HEK293 (cell line): ENCODE results near the gene IFT122.
A peak's percentile ranks its signal among the peaks of the same experiment; 100 is the strongest.
"Not testable (repeated sequence)": the region's sequence is repeated elsewhere in the genome, so short reads cannot be mapped to it uniquely, and the experiment has no call there.

Experiments used
- CTCF ChIA-PET: fragments of 350-600 bp; formaldehyde crosslinking; extraction: SDS; loops from one replicate; lab custom pipeline; 2021; ENCODE audit warnings: antibody characterized with exemption; lab: Yijun Ruan, JAX
- POLR2A ChIA-PET: fragments of 300-600 bp; formaldehyde crosslinking; extraction: SDS; loops from one replicate; lab custom pipeline; 2020; ENCODE audit warnings: antibody characterized with exemption, inconsistent platforms; lab: Yijun Ruan, JAX
- H3K27ac ChIP-seq: fragments of 200-500 bp; sonication (Bioruptor generic); 2 replicates; pipeline ENCODE4 v1.5.1; 2014; ENCODE audit warnings: low read depth, low read length, control low read depth, inconsistent platforms; ENCODE audit errors: extremely low read depth
- H3K36me3 ChIP-seq, 2 experiments: fragments of 200-500 bp in 1 of 2; sonication (Bioruptor generic) in 1 of 2; 1 replicate in 1 of 2; 2 replicates in 1 of 2; pipeline ENCODE4 v1.5.1; 2014 to 2017; ENCODE audit warnings: inconsistent platforms in 2 of 2, low read length in 2 of 2; ENCODE audit not compliant: control insufficient read depth in 2 of 2, insufficient read depth in 1 of 2
- H3K4me1 ChIP-seq: fragments of 200-500 bp; sonication (Bioruptor generic); 2 replicates; pipeline ENCODE4 v1.5.1; 2014; ENCODE audit warnings: mild to moderate bottlenecking, low read length, inconsistent platforms; ENCODE audit not compliant: control insufficient read depth, insufficient read depth
- H3K4me3 ChIP-seq: 2 replicates; pipeline ENCODE4 v1.5.1; 2011; ENCODE audit warnings: low read depth, mild to moderate bottlenecking, control low read depth, low read length, moderate library complexity
- H3K9me3 ChIP-seq: fragments of 200-500 bp; sonication (Bioruptor generic); 2 replicates; pipeline ENCODE4 v1.5.1; 2014; ENCODE audit warnings: low read depth, low read length, inconsistent platforms; ENCODE audit not compliant: control insufficient read depth, insufficient read depth
- PATZ1 ChIP-seq: fragments of 450-650 bp; formaldehyde crosslinking; IDR thresholded peaks from 2 replicates; pipeline ENCODE4 v1.5.1; 2016; ENCODE audit warnings: missing biosample characterization, missing genetic modification characterization
- PRDM4 ChIP-seq: fragments of 450-650 bp; formaldehyde crosslinking; IDR thresholded peaks from 2 replicates; pipeline ENCODE4 v1.5.1; 2017; ENCODE audit warnings: missing biosample characterization, missing genetic modification characterization
- REST ChIP-seq: fragments of 450-650 bp; formaldehyde crosslinking; IDR thresholded peaks from 2 replicates; pipeline ENCODE4 v1.5.1; 2016; ENCODE audit warnings: missing biosample characterization, missing genetic modification characterization
- SCRT2 ChIP-seq: fragments of 450-650 bp; formaldehyde crosslinking; IDR thresholded peaks from 2 replicates; pipeline ENCODE4 v1.5.1; 2016; ENCODE audit warnings: missing biosample characterization, missing genetic modification characterization
- SP3 ChIP-seq: fragments of 450-650 bp; formaldehyde crosslinking; IDR thresholded peaks from 2 replicates; pipeline ENCODE4 v1.5.1; 2016; ENCODE audit warnings: missing biosample characterization, missing genetic modification characterization
- ZNF174 ChIP-seq: fragments of 450-650 bp; formaldehyde crosslinking; IDR thresholded peaks from 2 replicates; pipeline ENCODE4 v1.5.0; 2017; ENCODE audit warnings: missing biosample characterization, mild to moderate bottlenecking, missing genetic modification characterization
- ZNF324 ChIP-seq: fragments of 450-650 bp; formaldehyde crosslinking; IDR thresholded peaks from 2 replicates; pipeline ENCODE4 v1.5.1; 2016; ENCODE audit warnings: missing biosample characterization, missing genetic modification characterization
- ZNF777 ChIP-seq: fragments of 450-650 bp; formaldehyde crosslinking; IDR thresholded peaks from 2 replicates; pipeline ENCODE4 v1.5.1; 2017; ENCODE audit warnings: missing biosample characterization, missing genetic modification characterization, borderline replicate concordance
- ZNF843 ChIP-seq: fragments of 450-650 bp; formaldehyde crosslinking; IDR thresholded peaks from 2 replicates; pipeline ENCODE4 v1.5.1; 2016; ENCODE audit warnings: missing biosample characterization, missing genetic modification characterization
- TF ChIP-seq, protein P1 (sequence below): fragments of 450-650 bp; formaldehyde crosslinking; IDR thresholded peaks from 2 replicates; pipeline ENCODE4 v1.5.1; 2016; ENCODE audit warnings: missing biosample characterization, missing genetic modification characterization
- TF ChIP-seq, protein P2 (sequence below): fragments of 450-650 bp; formaldehyde crosslinking; IDR thresholded peaks from 2 replicates; pipeline ENCODE4 v1.5.1; 2017; ENCODE audit warnings: missing biosample characterization, mild to moderate bottlenecking, missing genetic modification characterization, moderate library complexity

The IFT122 gene

GRCh38 chr3:129393271-129393670 lies 46.8 kb upstream of the IFT122 start:
- TF ChIP-seq SP3 (tag by site-specific recombination) (no peak), ZNF777 (tag by site-specific recombination) (no peak), ZNF843 (tag by site-specific recombination) (no peak), ZNF324 (tag by site-specific recombination) (no peak), PATZ1 (tag by site-specific recombination) (no peak), ZNF174 (tag by site-specific recombination) (no peak), REST (tag by site-specific recombination) (no peak), SCRT2 (tag by site-specific recombination) (no peak)
- TF ChIP-seq, protein P1, sequence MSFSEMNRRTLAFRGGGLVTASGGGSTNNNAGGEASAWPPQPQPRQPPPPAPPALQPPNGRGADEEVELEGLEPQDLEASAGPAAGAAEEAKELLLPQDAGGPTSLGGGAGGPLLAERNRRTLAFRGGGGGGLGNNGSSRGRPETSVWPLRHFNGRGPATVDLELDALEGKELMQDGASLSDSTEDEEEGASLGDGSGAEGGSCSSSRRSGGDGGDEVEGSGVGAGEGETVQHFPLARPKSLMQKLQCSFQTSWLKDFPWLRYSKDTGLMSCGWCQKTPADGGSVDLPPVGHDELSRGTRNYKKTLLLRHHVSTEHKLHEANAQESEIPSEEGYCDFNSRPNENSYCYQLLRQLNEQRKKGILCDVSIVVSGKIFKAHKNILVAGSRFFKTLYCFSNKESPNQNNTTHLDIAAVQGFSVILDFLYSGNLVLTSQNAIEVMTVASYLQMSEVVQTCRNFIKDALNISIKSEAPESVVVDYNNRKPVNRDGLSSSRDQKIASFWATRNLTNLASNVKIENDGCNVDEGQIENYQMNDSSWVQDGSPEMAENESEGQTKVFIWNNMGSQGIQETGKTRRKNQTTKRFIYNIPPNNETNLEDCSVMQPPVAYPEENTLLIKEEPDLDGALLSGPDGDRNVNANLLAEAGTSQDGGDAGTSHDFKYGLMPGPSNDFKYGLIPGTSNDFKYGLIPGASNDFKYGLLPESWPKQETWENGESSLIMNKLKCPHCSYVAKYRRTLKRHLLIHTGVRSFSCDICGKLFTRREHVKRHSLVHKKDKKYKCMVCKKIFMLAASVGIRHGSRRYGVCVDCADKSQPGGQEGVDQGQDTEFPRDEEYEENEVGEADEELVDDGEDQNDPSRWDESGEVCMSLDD (tag by site-specific recombination) = no peak
- POLR2A ChIA-PET = no interaction called here

GRCh38 chr3:129393760-129394564 lies 46.1 kb upstream of the IFT122 start:
- CTCF ChIA-PET = interaction anchor here (0.6 kb wide), 1 partner anchor 45 kb away, joined by 3 read pairs; no protein-coding TSS in a partner anchor
- POLR2A ChIA-PET, H3K4me1 ChIP-seq, H3K27ac ChIP-seq, H3K4me3 ChIP-seq, H3K9me3 ChIP-seq: not testable (repeated sequence)
- peaks cover 0 to 79% of the 10 kb centered on the region in 2 experiments; a peak in 1 of 3 replicates for H3K36me3 ChIP-seq

More at GRCh38 chr3:129393271-129393670, 46.8 kb upstream of the IFT122 start:
- Histone ChIP-seq H3K4me3 (no peak overlapping the region), H3K27ac (no peak overlapping the region), H3K9me3 (no peaks in the 10 kb centered on the region), H3K4me1 (no peaks in the 10 kb centered on the region), H3K36me3 (peaks cover 0 to 83% of the 10 kb centered on the region in 2 experiments; a peak in 1 of 3 replicates)
- CTCF ChIA-PET = no interaction called here

- Histone ChIP-seq H3K9me3 (no peaks in the 10 kb centered on the region), H3K4me1 (no peaks in the 10 kb centered on the region), H3K36me3 (peaks cover 0 to 36% of the 10 kb centered on the region in 2 experiments; a peak in 1 of 3 replicates), H3K4me3 (peak overlapping the region; percentile 62), H3K27ac (peak overlapping the region; percentile 67; the same call in 1 of the 2 replicates)
- POLR2A ChIA-PET = no interaction called here
- CTCF ChIA-PET = interaction anchor here (0.6 to 1.5 kb wide), 3 partner anchors 10 to 224 kb away, joined by 3 to 5 read pairs (median 3); no protein-coding TSS in a partner anchor
- TF ChIP-seq, protein P2, sequence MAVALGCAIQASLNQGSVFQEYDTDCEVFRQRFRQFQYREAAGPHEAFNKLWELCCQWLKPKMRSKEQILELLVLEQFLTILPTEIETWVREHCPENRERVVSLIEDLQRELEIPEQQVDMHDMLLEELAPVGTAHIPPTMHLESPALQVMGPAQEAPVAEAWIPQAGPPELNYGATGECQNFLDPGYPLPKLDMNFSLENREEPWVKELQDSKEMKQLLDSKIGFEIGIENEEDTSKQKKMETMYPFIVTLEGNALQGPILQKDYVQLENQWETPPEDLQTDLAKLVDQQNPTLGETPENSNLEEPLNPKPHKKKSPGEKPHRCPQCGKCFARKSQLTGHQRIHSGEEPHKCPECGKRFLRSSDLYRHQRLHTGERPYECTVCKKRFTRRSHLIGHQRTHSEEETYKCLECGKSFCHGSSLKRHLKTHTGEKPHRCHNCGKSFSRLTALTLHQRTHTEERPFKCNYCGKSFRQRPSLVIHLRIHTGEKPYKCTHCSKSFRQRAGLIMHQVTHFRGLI (tag by site-specific recombination) = peak; percentile 89
- no peak for TF ChIP-seq PRDM4 (tag by site-specific recombination)
These were observed 41.2 kb upstream of the IFT122 start for GRCh38 chr3:129398803-129399144.
